GM13977 (cell line): Measurements from ENCODE around the gene ARR3.
"Not testable (repeated sequence)": the region's sequence is repeated elsewhere in the genome, so short reads cannot be mapped to it uniquely, and the experiment has no call there.

Experiments used
- DNase-seq: peaks from one replicate; pipeline ENCODE4 v3.0.0; 2012; ENCODE audit warnings: low spot score
- CTCF ChIP-seq: IDR thresholded peaks from 2 replicates; pipeline ENCODE4 v1.5.1; 2012; ENCODE audit warnings: mild to moderate bottlenecking, control low read depth; ENCODE audit not compliant: insufficient read depth; ENCODE audit errors: extremely low read depth, missing control alignments
- in situ Hi-C: fragments of 300-500 bp; cut with MboI; formaldehyde crosslinking; loops from one replicate; pipeline ENCODE4 v1.12.0; 2022; ENCODE audit warnings: low sequenced_read_pairs, low pct_unique_long_range_greater_than_20kb, mixed read lengths, inconsistent platforms; ENCODE audit not compliant: unreplicated experiment

Gene ARR3

GRCh38 chrX:70264784-70265183 is 3.4 kb upstream of the ARR3 start:
- no peak for DNase-seq
- no peak for TF ChIP-seq CTCF
- in situ Hi-C loops = no loop called here

GRCh38 chrX:70274029-70274428 is 5.9 kb downstream of the ARR3 start:
- DNase-seq, in situ Hi-C loops: not testable (repeated sequence)

GRCh38 chrX:70279081-70279480 is 10.9 kb downstream of the ARR3 start:
- DNase-seq = no peak
- in situ Hi-C loops = no loop called here
- TF ChIP-seq CTCF = no peak

GRCh38 chrX:70280573-70280972 is 12.4 kb downstream of the ARR3 start:
- DNase-seq = no peak
- in situ Hi-C loops = no loop called here
- TF ChIP-seq CTCF = no peak

GRCh38 chrX:70281951-70282350 is 13.8 kb downstream of the ARR3 start, which contains the start of gene RAB41:
TSS of gene RAB41 (plus strand) at chrX:70282172. CDS start at chrX:70282218, 46 bp downstream.
- TF ChIP-seq CTCF = no peak
- DNase-seq = no peak
- in situ Hi-C loops = no loop called here

GRCh38 chrX:70289168-70289792 is 21.1 kb downstream of the ARR3 start:
- DNase-seq = no peak
- no peak for TF ChIP-seq CTCF
- in situ Hi-C loops = no loop called here

GRCh38 chrX:70289793-70290770 is 21.9 kb downstream of the ARR3 start, which contains the start of the genes KIF4A and PDZD11:
TSS of gene KIF4A (plus strand) at chrX:70290104. CDS start at chrX:70290459, 355 bp downstream.
TSS of gene PDZD11 (minus strand) at chrX:70289927. CDS start at chrX:70289341, 586 bp downstream.
- DNase-seq = peak; percentile 91
- in situ Hi-C loops = no loop called here
- TF ChIP-seq CTCF = no peak
